A673 (cell line): ENCODE results near the gene MTAP. TPM values are rescaled to one million over a fixed set of nuclear protein-coding genes. Genes with fewer than 3 reads are reported as not detected.

Source experiments
- BruUV-seq: library from RNA; stranded (reverse); fragments of 400-500 nt; replicated peaks from 2 replicates; lab custom pipeline; 2021; lab: Mats Ljungman, UMichigan
- CTCF ChIA-PET: fragments of 300-600 bp; sonication (Branson Sonifier 250); formaldehyde crosslinking; loops from one replicate; lab custom pipeline; 2022; ENCODE audit warnings: antibody characterized with exemption; lab: Charles Lee
- POLR2A ChIA-PET: fragments of 300-600 bp; sonication (Branson Sonifier 250); formaldehyde crosslinking; loops from one replicate; lab custom pipeline; 2022; ENCODE audit warnings: antibody characterized with exemption; ENCODE audit not compliant: low non-redundant PET; lab: Charles Lee
- DNase-seq: peaks from one replicate; pipeline ENCODE4 v3.0.0-alpha.2; 2015; ENCODE audit warnings: low spot score
- H3K27ac ChIP-seq: fragments of 200-600 bp; sonication (generic); 2 replicates; pipeline ENCODE4 v1.5.1; 2016; ENCODE audit warnings: mixed run types, low read depth, mild to moderate bottlenecking, mixed read lengths, antibody characterized with exemption, low read length; ENCODE audit not compliant: poor library complexity, severe bottlenecking
- H3K27me3 ChIP-seq: fragments of 200-600 bp; sonication (generic); replicated peaks from 2 replicates; pipeline ENCODE4 v1.6.1; 2017; ENCODE audit warnings: mixed run types, low read depth, mild to moderate bottlenecking, mixed read lengths, antibody characterized with exemption, low read length; ENCODE audit not compliant: insufficient read depth, poor library complexity
- H3K36me3 ChIP-seq: fragments of 200-600 bp; sonication (generic); 2 replicates; pipeline ENCODE4 v1.6.1; 2016; ENCODE audit warnings: mixed run types, mild to moderate bottlenecking, mixed read lengths, antibody characterized with exemption, low read length; ENCODE audit not compliant: insufficient read depth, poor library complexity, severe bottlenecking
- H3K4me1 ChIP-seq: fragments of 200-600 bp; sonication (generic); 2 replicates; pipeline ENCODE4 v1.6.1; 2017; ENCODE audit warnings: mixed run types, mild to moderate bottlenecking, mixed read lengths, antibody characterized with exemption, low read length; ENCODE audit not compliant: insufficient read depth, poor library complexity, severe bottlenecking
- H3K4me3 ChIP-seq: fragments of 200-600 bp; sonication (generic); 2 replicates; pipeline ENCODE4 v1.5.1; 2016; ENCODE audit warnings: low read depth, mixed run types, mild to moderate bottlenecking, mixed read lengths, low read length; ENCODE audit not compliant: poor library complexity, severe bottlenecking
- H3K9me3 ChIP-seq: fragments of 200-600 bp; sonication (generic); 2 replicates; pipeline ENCODE4 v1.6.1; 2016; ENCODE audit warnings: mixed run types, low read depth, mild to moderate bottlenecking, mixed read lengths, antibody characterized with exemption, low read length; ENCODE audit not compliant: poor library complexity, severe bottlenecking
- EZH2 ChIP-seq: fragments of 200-600 bp; sonication (generic); IDR thresholded peaks from 2 replicates; pipeline ENCODE4 v1.6.1; 2017; ENCODE audit warnings: borderline replicate concordance, low read depth, mild to moderate bottlenecking, mixed read lengths, antibody characterized with exemption, low read length; ENCODE audit not compliant: poor library complexity, severe bottlenecking
- intact Hi-C: fragments of 100-400 bp; cut with micrococcal nuclease; formaldehyde crosslinking; loops from one replicate; pipeline ENCODE4 v1.10.0; 2022; ENCODE audit not compliant: unreplicated experiment
- total RNA-seq: library from RNA; stranded (reverse); gene quantifications from 2 replicates; pipeline ENCODE4 v1.2.3, GENCODE V29; 2021
- TF ChIP-seq, protein P1 (sequence below): fragments of 300-800, 200-600 bp; sonication (generic); conservative IDR thresholded peaks from 2 replicates; pipeline ENCODE4 v1.5.1; 2017; ENCODE audit warnings: low read depth, mild to moderate bottlenecking, antibody characterized with exemption, low read length, moderate library complexity, mixed read lengths

MTAP gene
- total RNA-seq, 1 experiment from 2014 or later, result 39.2 TPM

DNA sequence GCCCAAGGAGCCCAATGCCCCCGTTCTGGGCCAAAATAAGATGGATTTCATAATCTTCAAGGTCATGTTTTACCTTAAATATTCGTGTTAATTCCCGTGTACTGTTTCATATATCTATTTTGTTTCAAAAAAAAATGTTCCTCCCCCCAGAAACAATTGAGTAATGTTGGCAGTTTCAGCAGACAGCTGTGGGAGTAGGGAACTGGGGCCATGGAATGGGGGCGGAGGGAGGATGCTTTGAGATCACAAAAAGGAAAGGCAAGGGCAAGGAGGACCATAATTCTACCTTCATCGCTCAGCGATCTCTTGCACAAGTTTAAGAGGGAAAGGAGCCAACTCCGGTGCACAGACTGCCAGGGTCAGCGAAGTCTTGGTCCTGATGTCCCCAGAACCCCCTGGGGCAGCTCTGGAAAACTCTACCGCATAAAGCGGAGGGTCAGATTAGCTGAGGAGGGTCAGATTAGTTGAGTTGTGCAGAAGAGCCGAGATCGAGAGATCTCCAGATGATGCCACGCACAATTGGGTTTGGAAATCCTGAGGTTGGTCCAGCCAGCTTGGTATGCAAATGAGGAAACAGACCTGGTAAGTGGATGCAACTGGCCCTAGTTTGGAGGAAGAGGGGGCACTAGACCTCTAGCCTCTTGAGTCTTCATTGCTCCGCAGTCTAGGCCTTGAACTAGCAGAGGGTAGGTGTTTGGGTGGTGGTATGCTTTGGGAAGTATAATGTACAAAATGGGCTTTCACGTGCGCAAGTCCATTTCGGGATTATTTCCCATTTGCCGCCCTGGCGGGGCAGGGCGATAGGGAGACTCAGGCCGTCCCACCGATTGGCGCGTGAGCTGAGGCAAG lies 167.7 kb downstream of the MTAP start:
- H3K9me3 ChIP-seq, result no peaks in the 10 kb centered on the region
- POLR2A ChIA-PET, result no interaction called here
- H3K27me3 ChIP-seq, result no peaks in the 10 kb centered on the region
- no peak overlapping the region for H3K27ac ChIP-seq
- BruUV-seq, result no TSS peak
- H3K4me3 ChIP-seq, result no peak overlapping the region
- no peak for TF ChIP-seq EZH2
- TF ChIP-seq, protein P1, sequence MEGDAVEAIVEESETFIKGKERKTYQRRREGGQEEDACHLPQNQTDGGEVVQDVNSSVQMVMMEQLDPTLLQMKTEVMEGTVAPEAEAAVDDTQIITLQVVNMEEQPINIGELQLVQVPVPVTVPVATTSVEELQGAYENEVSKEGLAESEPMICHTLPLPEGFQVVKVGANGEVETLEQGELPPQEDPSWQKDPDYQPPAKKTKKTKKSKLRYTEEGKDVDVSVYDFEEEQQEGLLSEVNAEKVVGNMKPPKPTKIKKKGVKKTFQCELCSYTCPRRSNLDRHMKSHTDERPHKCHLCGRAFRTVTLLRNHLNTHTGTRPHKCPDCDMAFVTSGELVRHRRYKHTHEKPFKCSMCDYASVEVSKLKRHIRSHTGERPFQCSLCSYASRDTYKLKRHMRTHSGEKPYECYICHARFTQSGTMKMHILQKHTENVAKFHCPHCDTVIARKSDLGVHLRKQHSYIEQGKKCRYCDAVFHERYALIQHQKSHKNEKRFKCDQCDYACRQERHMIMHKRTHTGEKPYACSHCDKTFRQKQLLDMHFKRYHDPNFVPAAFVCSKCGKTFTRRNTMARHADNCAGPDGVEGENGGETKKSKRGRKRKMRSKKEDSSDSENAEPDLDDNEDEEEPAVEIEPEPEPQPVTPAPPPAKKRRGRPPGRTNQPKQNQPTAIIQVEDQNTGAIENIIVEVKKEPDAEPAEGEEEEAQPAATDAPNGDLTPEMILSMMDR, result no peak
- CTCF ChIA-PET, result no interaction called here
- intact Hi-C loops, result no loop called here
- H3K4me1 ChIP-seq, result no peaks in the 10 kb centered on the region
- DNase-seq, result no peak
- no peaks in the 10 kb centered on the region for H3K36me3 ChIP-seq

DNA sequence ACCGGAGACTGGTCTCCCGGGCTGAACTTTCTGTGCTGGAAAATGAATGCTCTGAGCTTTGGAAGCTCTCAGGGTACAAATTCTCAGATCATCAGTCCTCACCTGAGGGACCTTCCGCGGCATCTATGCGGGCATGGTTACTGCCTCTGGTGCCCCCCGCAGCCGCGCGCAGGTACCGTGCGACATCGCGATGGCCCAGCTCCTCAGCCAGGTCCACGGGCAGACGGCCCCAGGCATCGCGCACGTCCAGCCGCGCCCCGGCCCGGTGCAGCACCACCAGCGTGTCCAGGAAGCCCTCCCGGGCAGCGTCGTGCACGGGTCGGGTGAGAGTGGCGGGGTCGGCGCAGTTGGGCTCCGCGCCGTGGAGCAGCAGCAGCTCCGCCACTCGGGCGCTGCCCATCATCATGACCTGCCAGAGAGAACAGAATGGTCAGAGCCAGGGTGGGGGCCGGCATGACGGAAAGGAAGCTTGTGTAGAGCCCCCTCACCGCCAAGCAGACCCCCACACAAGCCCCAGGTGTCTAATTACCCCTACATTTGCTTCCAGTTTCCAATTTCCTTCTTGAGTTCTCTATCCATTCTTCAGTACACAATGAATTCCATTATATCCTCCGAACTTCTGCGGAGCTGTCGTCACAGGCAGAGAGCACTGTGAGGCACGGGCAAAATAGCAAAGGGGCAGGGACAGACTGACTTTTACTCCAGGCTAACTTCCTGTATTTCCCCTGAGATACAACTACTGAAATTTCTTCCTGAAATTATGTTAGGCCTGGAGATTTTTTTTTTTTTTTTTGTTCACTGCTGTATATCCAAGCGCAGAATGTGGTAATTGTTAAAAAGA lies 168.6 kb downstream of the MTAP start:
- BruUV-seq, result no TSS peak
- DNase-seq, result no peak
- Histone ChIP-seq H3K27ac (no peak overlapping the region), H3K36me3 (no peaks in the 10 kb centered on the region), H3K4me1 (no peaks in the 10 kb centered on the region), H3K9me3 (no peaks in the 10 kb centered on the region), H3K27me3 (no peaks in the 10 kb centered on the region), H3K4me3 (no peak overlapping the region)
- intact Hi-C loops, result no loop called here
- POLR2A ChIA-PET, result no interaction called here
- CTCF ChIA-PET, result no interaction called here
- TF ChIP-seq, protein P1, result no peak
- TF ChIP-seq EZH2, result no peak

DNA sequence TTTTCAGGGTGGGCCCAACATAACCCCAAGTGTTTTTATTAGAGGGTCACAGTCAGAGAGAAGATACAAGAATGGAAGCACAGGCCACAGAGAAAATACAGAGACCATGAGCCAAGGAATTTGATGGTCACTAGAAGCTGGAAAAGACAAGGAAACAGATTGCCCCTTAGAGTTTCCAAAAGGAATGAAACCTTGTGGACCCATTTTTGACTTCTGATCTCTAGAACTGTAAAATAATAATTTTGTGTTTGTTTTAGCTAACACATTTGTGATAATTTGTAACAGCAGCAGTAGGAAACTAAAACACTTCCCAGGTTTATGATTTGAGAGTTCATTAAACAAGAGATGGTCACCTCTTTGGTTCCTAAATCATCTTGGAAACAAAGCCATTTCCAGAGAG lies 169.9 kb downstream of the MTAP start:
- no TSS peak for BruUV-seq
- CTCF ChIA-PET, result no interaction called here
- Histone ChIP-seq H3K36me3 (no peaks in the 10 kb centered on the region), H3K4me1 (no peaks in the 10 kb centered on the region), H3K27me3 (no peaks in the 10 kb centered on the region), H3K27ac (no peak overlapping the region), H3K4me3 (no peak overlapping the region), H3K9me3 (no peaks in the 10 kb centered on the region)
- DNase-seq, result no peak
- POLR2A ChIA-PET, result no interaction called here
- TF ChIP-seq, protein P1, result no peak
- no peak for TF ChIP-seq EZH2
- intact Hi-C loops, result no loop called here
